GM21390 (cell line): ENCODE results near the gene C20orf204.
"Not testable (repeated sequence)": the region's sequence is repeated elsewhere in the genome, so short reads cannot be mapped to it uniquely, and the experiment has no call there.

ENCODE experiments used
- ATAC-seq: cut with Tn5 transposase; IDR thresholded peaks from one replicate; pipeline ENCODE4 v1.9.1; 2021; ENCODE audit not compliant: unreplicated experiment

C20orf204 gene

GRCh38 chr20:64082126-64082731 is 46.2 kb downstream of the C20orf204 start:
- ATAC-seq, result no peak

DNA sequence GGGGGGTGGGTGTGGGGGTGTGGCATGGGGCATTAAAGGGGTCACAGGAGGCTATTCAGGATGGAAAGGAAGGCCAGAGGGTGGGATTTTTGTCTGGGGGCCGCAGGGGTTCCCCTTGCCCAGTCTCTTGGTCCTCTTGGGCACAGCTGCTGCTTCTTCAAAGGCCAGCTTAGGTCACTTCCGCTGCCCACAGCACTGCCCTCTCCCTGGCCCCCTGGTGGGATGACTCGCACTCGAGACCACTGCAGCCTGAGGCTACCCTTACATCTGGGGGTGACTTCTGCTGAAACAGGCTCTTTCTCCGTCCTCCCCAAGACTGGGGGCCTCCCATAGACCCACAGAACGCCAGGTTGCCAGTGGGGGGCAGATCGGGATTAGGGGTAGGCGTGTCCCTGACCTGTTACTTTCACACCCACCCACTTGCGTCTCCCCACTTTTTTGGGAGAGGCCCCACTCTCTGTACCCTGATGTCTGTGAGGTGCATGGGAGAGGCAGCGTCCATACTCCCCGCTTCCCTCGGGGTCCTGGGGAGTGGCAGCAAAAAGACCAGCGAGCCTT is 46.9 kb downstream of the C20orf204 start:
- no peak for ATAC-seq

- ATAC-seq, result no peak
Observed at GRCh38 chr20:64083378-64083803, 47.4 kb downstream of the C20orf204 start.

DNA sequence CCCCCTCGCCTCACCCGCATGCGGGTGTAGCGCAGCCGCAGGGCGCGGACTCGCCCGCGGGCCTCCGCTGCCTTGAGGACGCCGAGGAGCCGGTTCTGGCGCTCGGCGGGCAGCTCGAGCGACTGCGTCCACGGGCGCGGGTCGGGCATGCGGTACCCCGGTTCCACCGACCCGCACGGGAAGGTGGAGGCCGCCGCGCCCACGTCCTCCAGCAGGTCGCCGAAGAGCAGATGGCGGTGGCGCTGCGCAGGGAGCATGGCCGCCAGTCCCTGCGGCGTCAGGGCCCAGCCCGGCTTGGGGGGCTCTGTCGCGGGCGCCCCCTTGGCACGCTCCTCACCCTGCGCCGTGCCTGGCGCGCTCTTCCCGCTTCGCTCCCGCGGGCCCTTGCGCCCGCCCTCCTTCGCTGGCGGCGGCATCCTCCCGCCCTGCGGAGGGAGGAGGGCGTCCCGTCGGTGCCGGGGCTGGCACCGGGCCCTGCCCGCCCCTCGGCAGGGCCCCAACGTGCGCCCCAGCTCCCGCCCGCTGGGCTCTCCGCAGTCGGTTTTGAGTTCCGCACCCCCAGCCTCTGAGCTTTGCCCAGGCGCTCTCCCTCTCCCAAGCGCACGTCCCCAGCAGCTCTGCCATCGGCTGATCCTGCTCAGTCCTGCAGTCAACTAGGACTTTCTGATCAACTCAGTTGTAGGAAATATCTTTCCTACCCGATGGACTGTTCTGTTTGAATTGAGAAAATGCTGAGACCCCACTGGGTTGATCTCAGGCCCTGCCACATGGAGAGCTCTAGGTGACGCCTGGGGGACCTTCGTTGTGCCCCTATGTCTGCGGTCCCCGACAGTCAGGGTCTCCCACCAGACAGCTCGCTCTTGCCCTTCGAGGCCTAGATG is 48.1 kb downstream of the C20orf204 start, which contains the start of gene LKAAEAR1:
Gene LKAAEAR1 (minus strand): TSS at position 595 of the 881 bp plus-strand sequence. CDS start 179 bp downstream, at position 416.
- ATAC-seq, result no peak

GRCh38 chr20:64084685-64085152 is 48.7 kb downstream of the C20orf204 start:
- ATAC-seq, result no peak

DNA sequence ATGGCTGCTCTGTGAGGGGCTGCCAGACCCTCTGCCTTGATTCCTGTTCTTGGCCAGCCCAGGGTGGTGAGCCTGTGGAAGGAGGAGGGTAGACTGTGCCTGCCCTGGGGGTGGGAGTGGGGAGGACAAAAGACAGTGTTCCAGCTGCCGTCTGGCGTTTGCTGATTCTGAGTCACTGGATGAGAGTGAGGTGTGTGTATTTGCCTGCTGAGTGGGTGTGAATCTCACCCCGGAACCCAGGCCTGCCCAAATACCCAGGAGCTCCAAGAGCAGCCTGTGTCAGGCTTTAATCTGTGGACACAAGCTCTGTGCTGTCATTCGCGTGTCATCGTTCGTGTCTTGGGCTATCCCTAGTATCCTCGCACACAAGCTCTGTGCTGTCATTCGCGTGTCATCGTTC is 50.8 kb downstream of the C20orf204 start:
- no peak for ATAC-seq

- not testable (repeated sequence) for ATAC-seq
Observed at GRCh38 chr20:64087226-64087825, 51.3 kb downstream of the C20orf204 start.

- not testable (repeated sequence) for ATAC-seq
Observed at GRCh38 chr20:64088586-64088985, 52.6 kb downstream of the C20orf204 start.
